Brain microvascular endothelial cell (primary cell): ENCODE data around the gene KIF21A.

Experiments
- DNase-seq: peaks from one replicate; pipeline ENCODE4 v3.0.0-alpha.2; 2020
- H3K27ac ChIP-seq: fragments of 250-450 bp; sonication (Bioruptor Pico); 2 replicates; pipeline ENCODE4 v1.5.1; 2020; ENCODE audit warnings: mild to moderate bottlenecking, moderate library complexity
- H3K27me3 ChIP-seq: fragments of 250-450 bp; sonication (Bioruptor Pico); replicated peaks from 2 replicates; pipeline ENCODE4 v1.5.1; 2020; ENCODE audit warnings: mild to moderate bottlenecking
- H3K36me3 ChIP-seq: fragments of 250-450 bp; sonication (Bioruptor Pico); replicated peaks from 2 replicates; pipeline ENCODE4 v1.5.1; 2020; ENCODE audit warnings: mild to moderate bottlenecking
- H3K4me3 ChIP-seq: 2 replicates; pipeline ENCODE4 v1.5.1; 2011; ENCODE audit warnings: low read depth, mild to moderate bottlenecking, control low read depth, low read length, moderate library complexity
- CTCF ChIP-seq: IDR thresholded peaks from 2 replicates; pipeline ENCODE4 v1.5.1; 2011; ENCODE audit warnings: low read depth, mild to moderate bottlenecking, moderate library complexity, low read length, control low read depth, inconsistent platforms; ENCODE audit errors: missing control alignments
- in situ Hi-C: cut with HindIII; loops from 2 replicates; pipeline ENCODE4 v1.10.0; 2017; ENCODE audit warnings: low sequenced_read_pairs, low pct_ligation_motif_present

The KIF21A gene

GRCh38 chr12:39393890-39394289 is 49.0 kb downstream of the KIF21A start:
- in situ Hi-C loops, result no loop called here
- no peak for TF ChIP-seq CTCF

GRCh38 chr12:39393179-39393578 is 49.7 kb downstream of the KIF21A start:
- in situ Hi-C loops, result no loop called here
- no peak for DNase-seq

More at GRCh38 chr12:39393890-39394289, 49.0 kb downstream of the KIF21A start:
- DNase-seq, result no peak
- no peak overlapping the region for H3K4me3 ChIP-seq
- H3K27me3 ChIP-seq, result no peaks in the 10 kb centered on the region
- no peaks in the 10 kb centered on the region for H3K36me3 ChIP-seq
- no peak overlapping the region for H3K27ac ChIP-seq

GRCh38 chr12:39392154-39392925 is 50.6 kb downstream of the KIF21A start:
- in situ Hi-C loops, result no loop called here
- Histone ChIP-seq H3K27ac (no peak overlapping the region), H3K36me3 (no peaks in the 10 kb centered on the region), H3K27me3 (no peaks in the 10 kb centered on the region), H3K4me3 (no peak overlapping the region)
- DNase-seq, result no peak
- TF ChIP-seq CTCF, result no peak

More at GRCh38 chr12:39393179-39393578, 49.7 kb downstream of the KIF21A start:
- no peaks in the 10 kb centered on the region for H3K27me3 ChIP-seq
- no peak overlapping the region for H3K27ac ChIP-seq
- no peak overlapping the region for H3K4me3 ChIP-seq
- no peaks in the 10 kb centered on the region for H3K36me3 ChIP-seq
- TF ChIP-seq CTCF, result no peak

GRCh38 chr12:39390752-39391151 is 52.2 kb downstream of the KIF21A start:
- no peak for DNase-seq
- Histone ChIP-seq H3K4me3 (no peak overlapping the region), H3K27me3 (no peaks in the 10 kb centered on the region), H3K27ac (no peak overlapping the region), H3K36me3 (no peaks in the 10 kb centered on the region)
- no peak for TF ChIP-seq CTCF
- in situ Hi-C loops, result no loop called here

GRCh38 chr12:39389399-39390150 is 53.3 kb downstream of the KIF21A start:
- Histone ChIP-seq H3K36me3 (no peaks in the 10 kb centered on the region), H3K27me3 (no peaks in the 10 kb centered on the region), H3K4me3 (no peak overlapping the region), H3K27ac (no peak overlapping the region)
- in situ Hi-C loops, result no loop called here
- no peak for DNase-seq
- TF ChIP-seq CTCF, result no peak
